Measurements from ENCODE around the gene TMEM167B. TPM values are rescaled to one million over a fixed set of nuclear protein-coding genes. Genes with fewer than 3 reads are reported as not detected.

Gene TMEM167B
- polyA plus RNA-seq, 1 of the 3 experiments (the other 2 are of a cell fraction) = 12.7 TPM

DNA sequence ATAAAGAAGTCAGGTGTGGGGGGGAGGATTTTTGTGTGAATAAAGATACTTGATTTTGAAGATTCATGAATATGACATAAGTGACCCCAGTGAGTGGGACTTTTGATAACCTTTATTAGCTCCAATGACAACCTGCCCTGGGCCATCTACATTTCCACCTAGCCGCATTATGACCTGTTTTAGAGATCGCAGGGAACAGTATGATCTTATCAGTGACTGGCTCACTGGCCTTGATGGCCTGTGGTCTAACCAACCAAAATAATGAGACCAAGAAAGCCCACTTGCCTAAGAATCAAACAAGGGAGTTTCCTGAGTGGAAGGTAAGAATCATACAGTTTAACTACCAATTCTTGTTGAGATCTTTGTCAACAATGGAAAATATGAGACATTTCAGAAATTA, 25.1 kb downstream of the TMEM167B start:
- Histone ChIP-seq H3K9me3 (no peaks in the 10 kb centered on the region), H3K4me2 (no peak overlapping the region), H2AFZ (ENCODE audit: low read depth) (no peak overlapping the region), H3K9me2 (no peaks in the 10 kb centered on the region), H3K4me3 (ENCODE audit: low read depth in 2 of 2, low read length in 1 of 2) (no peak overlapping the region), H3K4me1 (ENCODE audit: control insufficient read depth in 1 of 2, insufficient read depth in 2 of 2, low read depth in 1 of 2, low read length in 1 of 2) (peaks cover 4 to 13% of the 10 kb centered on the region in 2 experiments; a peak in 1 of 4 replicates), H3K79me2 (ENCODE audit: insufficient read depth) (no peaks in the 10 kb centered on the region), H3F3A (replicated peaks; ENCODE audit: insufficient read depth) (no peaks in the 10 kb centered on the region), H3K27ac (ENCODE audit: low read depth in 2 of 2, low read length in 1 of 2) (no peak overlapping the region), H4K20me1 (ENCODE audit: insufficient read depth) (no peaks in the 10 kb centered on the region), H3K36me3 (replicated peaks in 1 of 2; ENCODE audit: control insufficient read depth in 1 of 2, insufficient read depth in 2 of 2, low read length in 1 of 2) (no peaks in the 10 kb centered on the region), H3K27me3 (ENCODE audit: insufficient read depth) (peaks cover 16% of the 10 kb centered on the region), H3K9ac (no peak overlapping the region)
- DNase-seq = no peak
- no peak for TF ChIP-seq MXI1 (IDR thresholded peaks at IDR 0.05; ENCODE audit: low read depth, low read length)
- TF ChIP-seq FOSL2 (IDR thresholded peaks at IDR 0.05; ENCODE audit: borderline replicate concordance, low read depth) = no peak
- TF ChIP-seq YY1 (IDR thresholded peaks at IDR 0.05; ENCODE audit: low read depth) = no peak
- no peak for TF ChIP-seq MEF2A (IDR thresholded peaks at IDR 0.05; ENCODE audit: borderline replicate concordance, low read depth)
- TF ChIP-seq ELF1 (IDR thresholded peaks at IDR 0.05) = no peak
- TF ChIP-seq JUND (IDR thresholded peaks at IDR 0.05) = no peak
- no peak for TF ChIP-seq TEAD4 (IDR thresholded peaks at IDR 0.05; ENCODE audit: borderline replicate concordance, insufficient read depth)
- TF ChIP-seq, protein P1, sequence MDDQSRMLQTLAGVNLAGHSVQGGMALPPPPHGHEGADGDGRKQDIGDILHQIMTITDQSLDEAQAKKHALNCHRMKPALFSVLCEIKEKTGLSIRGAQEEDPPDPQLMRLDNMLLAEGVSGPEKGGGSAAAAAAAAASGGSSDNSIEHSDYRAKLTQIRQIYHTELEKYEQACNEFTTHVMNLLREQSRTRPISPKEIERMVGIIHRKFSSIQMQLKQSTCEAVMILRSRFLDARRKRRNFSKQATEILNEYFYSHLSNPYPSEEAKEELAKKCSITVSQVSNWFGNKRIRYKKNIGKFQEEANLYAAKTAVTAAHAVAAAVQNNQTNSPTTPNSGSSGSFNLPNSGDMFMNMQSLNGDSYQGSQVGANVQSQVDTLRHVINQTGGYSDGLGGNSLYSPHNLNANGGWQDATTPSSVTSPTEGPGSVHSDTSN (IDR thresholded peaks at IDR 0.05) = no peak
- CTCF ChIA-PET = no interaction called here
- WGBS (ENCODE audit: low lambda C conversion rate) = 96% methylated on average over 2 of the region's 2 CpGs
- POLR2A ChIA-PET = no interaction called here

DNA sequence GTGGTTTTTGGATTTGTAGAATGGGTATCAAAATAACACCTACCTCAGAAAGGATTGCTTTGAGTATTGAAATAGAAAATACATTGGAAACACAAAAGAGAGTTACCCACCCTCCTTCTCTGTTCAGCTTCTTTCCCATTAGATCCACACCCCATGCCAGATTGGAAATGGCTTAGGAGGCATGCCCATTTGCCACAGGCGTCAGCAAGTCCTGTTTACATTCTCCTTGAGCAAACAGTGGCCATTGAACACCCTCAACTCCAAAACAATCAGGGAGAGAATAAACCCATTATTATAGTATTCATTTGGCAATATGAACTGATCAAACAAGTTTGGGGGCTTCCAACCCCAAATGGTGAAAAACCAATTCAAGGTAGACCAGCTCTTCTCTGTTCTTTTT, 25.7 kb downstream of the TMEM167B start:
- Histone ChIP-seq H3K9me3 (no peaks in the 10 kb centered on the region), H3K9ac (no peak overlapping the region), H3K4me2 (no peak overlapping the region), H3K4me1 (ENCODE audit: control insufficient read depth in 1 of 2, insufficient read depth in 2 of 2, low read depth in 1 of 2, low read length in 1 of 2) (peaks cover 4 to 13% of the 10 kb centered on the region in 2 experiments; a peak in 1 of 4 replicates), H2AFZ (ENCODE audit: low read depth) (no peak overlapping the region), H3K4me3 (ENCODE audit: low read depth in 2 of 2, low read length in 1 of 2) (no peak overlapping the region), H3K79me2 (ENCODE audit: insufficient read depth) (no peaks in the 10 kb centered on the region), H3K27ac (ENCODE audit: low read depth in 2 of 2, low read length in 1 of 2) (no peak overlapping the region), H4K20me1 (ENCODE audit: insufficient read depth) (no peaks in the 10 kb centered on the region), H3F3A (replicated peaks; ENCODE audit: insufficient read depth) (no peaks in the 10 kb centered on the region), H3K9me2 (no peaks in the 10 kb centered on the region), H3K36me3 (replicated peaks in 1 of 2; ENCODE audit: control insufficient read depth in 1 of 2, insufficient read depth in 2 of 2, low read length in 1 of 2) (no peaks in the 10 kb centered on the region), H3K27me3 (ENCODE audit: insufficient read depth) (peaks cover 16% of the 10 kb centered on the region)
- DNase-seq = no peak
- TF ChIP-seq, protein P2, sequence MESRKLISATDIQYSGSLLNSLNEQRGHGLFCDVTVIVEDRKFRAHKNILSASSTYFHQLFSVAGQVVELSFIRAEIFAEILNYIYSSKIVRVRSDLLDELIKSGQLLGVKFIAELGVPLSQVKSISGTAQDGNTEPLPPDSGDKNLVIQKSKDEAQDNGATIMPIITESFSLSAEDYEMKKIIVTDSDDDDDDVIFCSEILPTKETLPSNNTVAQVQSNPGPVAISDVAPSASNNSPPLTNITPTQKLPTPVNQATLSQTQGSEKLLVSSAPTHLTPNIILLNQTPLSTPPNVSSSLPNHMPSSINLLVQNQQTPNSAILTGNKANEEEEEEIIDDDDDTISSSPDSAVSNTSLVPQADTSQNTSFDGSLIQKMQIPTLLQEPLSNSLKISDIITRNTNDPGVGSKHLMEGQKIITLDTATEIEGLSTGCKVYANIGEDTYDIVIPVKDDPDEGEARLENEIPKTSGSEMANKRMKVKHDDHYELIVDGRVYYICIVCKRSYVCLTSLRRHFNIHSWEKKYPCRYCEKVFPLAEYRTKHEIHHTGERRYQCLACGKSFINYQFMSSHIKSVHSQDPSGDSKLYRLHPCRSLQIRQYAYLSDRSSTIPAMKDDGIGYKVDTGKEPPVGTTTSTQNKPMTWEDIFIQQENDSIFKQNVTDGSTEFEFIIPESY (IDR thresholded peaks at IDR 0.05; ENCODE audit: borderline replicate concordance, low read depth) = no peak
- TF ChIP-seq, protein P3, sequence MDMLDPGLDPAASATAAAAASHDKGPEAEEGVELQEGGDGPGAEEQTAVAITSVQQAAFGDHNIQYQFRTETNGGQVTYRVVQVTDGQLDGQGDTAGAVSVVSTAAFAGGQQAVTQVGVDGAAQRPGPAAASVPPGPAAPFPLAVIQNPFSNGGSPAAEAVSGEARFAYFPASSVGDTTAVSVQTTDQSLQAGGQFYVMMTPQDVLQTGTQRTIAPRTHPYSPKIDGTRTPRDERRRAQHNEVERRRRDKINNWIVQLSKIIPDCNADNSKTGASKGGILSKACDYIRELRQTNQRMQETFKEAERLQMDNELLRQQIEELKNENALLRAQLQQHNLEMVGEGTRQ (IDR thresholded peaks at IDR 0.05; ENCODE audit: borderline replicate concordance, low read depth, low read length) = no peak
- TF ChIP-seq, protein P4, sequence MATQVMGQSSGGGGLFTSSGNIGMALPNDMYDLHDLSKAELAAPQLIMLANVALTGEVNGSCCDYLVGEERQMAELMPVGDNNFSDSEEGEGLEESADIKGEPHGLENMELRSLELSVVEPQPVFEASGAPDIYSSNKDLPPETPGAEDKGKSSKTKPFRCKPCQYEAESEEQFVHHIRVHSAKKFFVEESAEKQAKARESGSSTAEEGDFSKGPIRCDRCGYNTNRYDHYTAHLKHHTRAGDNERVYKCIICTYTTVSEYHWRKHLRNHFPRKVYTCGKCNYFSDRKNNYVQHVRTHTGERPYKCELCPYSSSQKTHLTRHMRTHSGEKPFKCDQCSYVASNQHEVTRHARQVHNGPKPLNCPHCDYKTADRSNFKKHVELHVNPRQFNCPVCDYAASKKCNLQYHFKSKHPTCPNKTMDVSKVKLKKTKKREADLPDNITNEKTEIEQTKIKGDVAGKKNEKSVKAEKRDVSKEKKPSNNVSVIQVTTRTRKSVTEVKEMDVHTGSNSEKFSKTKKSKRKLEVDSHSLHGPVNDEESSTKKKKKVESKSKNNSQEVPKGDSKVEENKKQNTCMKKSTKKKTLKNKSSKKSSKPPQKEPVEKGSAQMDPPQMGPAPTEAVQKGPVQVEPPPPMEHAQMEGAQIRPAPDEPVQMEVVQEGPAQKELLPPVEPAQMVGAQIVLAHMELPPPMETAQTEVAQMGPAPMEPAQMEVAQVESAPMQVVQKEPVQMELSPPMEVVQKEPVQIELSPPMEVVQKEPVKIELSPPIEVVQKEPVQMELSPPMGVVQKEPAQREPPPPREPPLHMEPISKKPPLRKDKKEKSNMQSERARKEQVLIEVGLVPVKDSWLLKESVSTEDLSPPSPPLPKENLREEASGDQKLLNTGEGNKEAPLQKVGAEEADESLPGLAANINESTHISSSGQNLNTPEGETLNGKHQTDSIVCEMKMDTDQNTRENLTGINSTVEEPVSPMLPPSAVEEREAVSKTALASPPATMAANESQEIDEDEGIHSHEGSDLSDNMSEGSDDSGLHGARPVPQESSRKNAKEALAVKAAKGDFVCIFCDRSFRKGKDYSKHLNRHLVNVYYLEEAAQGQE (IDR thresholded peaks at IDR 0.05; ENCODE audit: low read depth, low read length) = no peak
- TF ChIP-seq RCOR1 (IDR thresholded peaks at IDR 0.05; ENCODE audit: low read length) (no peak), NFIC (IDR thresholded peaks at IDR 0.05; ENCODE audit: borderline replicate concordance) (no peak), FOXM1 (IDR thresholded peaks at IDR 0.05; ENCODE audit: low read depth) (no peak), CHD2 (IDR thresholded peaks at IDR 0.05; ENCODE audit: low read length, partially characterized antibody) (no peak), JUND (IDR thresholded peaks at IDR 0.05) (no peak), RFX5 (IDR thresholded peaks at IDR 0.05; ENCODE audit: low read length) (no peak), SMC3 (IDR thresholded peaks at IDR 0.05; ENCODE audit: low read depth, low read length) (no peak), MXI1 (IDR thresholded peaks at IDR 0.05; ENCODE audit: low read depth, low read length) (no peak)
- TF ChIP-seq, protein P5, sequence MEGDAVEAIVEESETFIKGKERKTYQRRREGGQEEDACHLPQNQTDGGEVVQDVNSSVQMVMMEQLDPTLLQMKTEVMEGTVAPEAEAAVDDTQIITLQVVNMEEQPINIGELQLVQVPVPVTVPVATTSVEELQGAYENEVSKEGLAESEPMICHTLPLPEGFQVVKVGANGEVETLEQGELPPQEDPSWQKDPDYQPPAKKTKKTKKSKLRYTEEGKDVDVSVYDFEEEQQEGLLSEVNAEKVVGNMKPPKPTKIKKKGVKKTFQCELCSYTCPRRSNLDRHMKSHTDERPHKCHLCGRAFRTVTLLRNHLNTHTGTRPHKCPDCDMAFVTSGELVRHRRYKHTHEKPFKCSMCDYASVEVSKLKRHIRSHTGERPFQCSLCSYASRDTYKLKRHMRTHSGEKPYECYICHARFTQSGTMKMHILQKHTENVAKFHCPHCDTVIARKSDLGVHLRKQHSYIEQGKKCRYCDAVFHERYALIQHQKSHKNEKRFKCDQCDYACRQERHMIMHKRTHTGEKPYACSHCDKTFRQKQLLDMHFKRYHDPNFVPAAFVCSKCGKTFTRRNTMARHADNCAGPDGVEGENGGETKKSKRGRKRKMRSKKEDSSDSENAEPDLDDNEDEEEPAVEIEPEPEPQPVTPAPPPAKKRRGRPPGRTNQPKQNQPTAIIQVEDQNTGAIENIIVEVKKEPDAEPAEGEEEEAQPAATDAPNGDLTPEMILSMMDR (IDR thresholded peaks at IDR 0.05) = no peak
- ChIA-PET CTCF (no interaction called here), POLR2A (no interaction called here)
- 60% methylated on average over 1 of the region's 1 CpG for WGBS (ENCODE audit: low lambda C conversion rate)

Measured in SK-N-SH (cell line).